Uterus (tissue), 2 donors: ENCODE measurements around the gene LEFTY2.

ENCODE experiments used
- CTCF ChIP-seq, 4 experiments: fragments of 200-600 bp in 2 of 4; fragments of 450-650 bp in 2 of 4; sonication (generic) in 2 of 4; IDR thresholded peaks; one replicate each; pipeline ENCODE4 v1.5.1; 2016 to 2019; ENCODE audit warnings: antibody characterized with exemption in 4 of 4, mild to moderate bottlenecking in 2 of 4, moderate library complexity in 1 of 4
- POLR2A ChIP-seq, 2 donors: fragments of 450-650 bp; IDR thresholded peaks; one replicate each; pipeline ENCODE4 v1.6.1; 2016; ENCODE audit warnings: antibody characterized with exemption in 2 of 2, mild to moderate bottlenecking in 1 of 2, moderate library complexity in 1 of 2

DNA sequence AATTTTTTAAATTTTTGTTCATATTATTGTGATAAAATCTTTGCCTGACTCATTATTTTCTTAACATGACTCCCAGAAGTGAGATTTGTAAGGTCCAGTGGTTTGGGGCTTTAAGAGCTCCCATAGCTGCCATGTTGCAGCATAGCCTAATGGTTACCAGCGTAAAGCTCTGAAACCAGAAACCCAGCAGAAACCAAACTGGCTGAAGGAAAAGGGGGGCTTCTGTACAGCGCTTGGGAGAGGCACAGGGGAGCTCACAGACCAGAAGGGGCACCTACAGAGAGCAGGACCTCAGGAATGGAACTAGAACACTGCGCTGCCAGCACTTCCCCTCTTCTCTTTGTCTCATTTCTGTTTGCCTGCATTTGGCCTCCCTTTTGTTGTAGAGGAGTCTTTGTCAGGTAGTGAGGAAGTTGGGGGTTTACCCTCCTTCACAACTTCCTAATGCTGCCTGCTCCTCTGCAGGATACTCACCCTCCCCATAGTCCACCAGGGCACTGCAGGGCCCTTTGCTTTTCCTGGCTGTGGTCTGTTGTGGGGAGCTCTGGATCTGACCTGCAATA is 14.4 kb downstream of the LEFTY2 start:
- TF ChIP-seq POLR2A (IDR thresholded peaks at IDR 0.05), result no peak
- no peak for TF ChIP-seq CTCF (IDR thresholded peaks at IDR 0.05)
